OCI-LY3 (cell line): ENCODE results near the gene PADI3.

Experiments
- H2AFZ ChIP-seq: fragments of 200-600, 300-600 bp; shearing (Covaris generic); 2 replicates; pipeline ENCODE4 v1.6.0; 2014; ENCODE audit warnings: antibody characterized with exemption, low read depth, low read length
- H3K27ac ChIP-seq: fragments of 200-600, 300-600 bp; sonication (generic); 2 replicates; pipeline ENCODE4 v1.5.1; 2014; ENCODE audit warnings: mild to moderate bottlenecking, low read length, moderate library complexity, mixed read lengths
- H3K27me3 ChIP-seq: fragments of 200-600, 300-600 bp; sonication (generic); 2 replicates; pipeline ENCODE4 v1.6.1; 2014; ENCODE audit warnings: low read depth, low read length, mixed read lengths
- H3K36me3 ChIP-seq: fragments of 200-600, 300-600 bp; sonication (generic); replicated peaks from 2 replicates; pipeline ENCODE3; 2014; ENCODE audit warnings: low read depth, low read length, mixed read lengths
- H3K4me1 ChIP-seq: fragments of 300-600, 200-600 bp; sonication (generic); 2 replicates; pipeline ENCODE4 v1.6.1; 2014; ENCODE audit warnings: low read length, mixed read lengths
- H3K4me2 ChIP-seq: fragments of 200-600, 300-600 bp; sonication (generic); 2 replicates; pipeline ENCODE4 v1.6.1; 2014; ENCODE audit warnings: low read length, mixed read lengths
- H3K4me3 ChIP-seq: fragments of 300-600, 200-600 bp; sonication (generic); 2 replicates; pipeline ENCODE4 v1.5.1; 2014; ENCODE audit warnings: antibody characterized with exemption, mild to moderate bottlenecking, low read length, moderate library complexity
- H3K79me2 ChIP-seq: fragments of 300-600, 200-600 bp; shearing (Covaris generic); 2 replicates; pipeline ENCODE4 v1.6.1; 2014; ENCODE audit warnings: mild to moderate bottlenecking, low read length, mixed read lengths
- H3K9ac ChIP-seq: fragments of 300-600, 200-600 bp; shearing (Covaris generic); 2 replicates; pipeline ENCODE4 v1.6.0; 2014; ENCODE audit warnings: mild to moderate bottlenecking, low read length, moderate library complexity
- H3K9me3 ChIP-seq: fragments of 200-600, 300-600 bp; shearing (Covaris generic); 2 replicates; pipeline ENCODE4 v1.6.1; 2014; ENCODE audit warnings: low read length, mixed read lengths; ENCODE audit not compliant: insufficient read depth
- H4K20me1 ChIP-seq: fragments of 200-600, 300-600 bp; sonication (generic); 2 replicates; pipeline ENCODE4 v1.6.1; 2016; ENCODE audit warnings: low read length, mixed read lengths; ENCODE audit not compliant: insufficient read depth
- CTCF ChIP-seq: fragments of 200-600, 300-600 bp; sonication (generic); IDR thresholded peaks from 2 replicates; pipeline ENCODE4 v1.5.1; 2014; ENCODE audit warnings: antibody characterized with exemption, low read length, low read depth
- EZH2phosphoT487 ChIP-seq: fragments of 200-600 bp; shearing (Covaris generic); IDR thresholded peaks from 2 replicates; pipeline ENCODE4 v1.6.1; 2018; ENCODE audit warnings: antibody characterized with exemption, mixed run types, low read depth

Gene PADI3

GRCh38 chr1:17290553-17290952, 41.7 kb downstream of the PADI3 start:
- Histone ChIP-seq H3K79me2 (no peaks in the 10 kb centered on the region), H3K27ac (no peak overlapping the region)
- TF ChIP-seq CTCF (no peak), EZH2phosphoT487 (no peak)

GRCh38 chr1:17292299-17293160, 43.6 kb downstream of the PADI3 start:
- Histone ChIP-seq H3K4me1 (no peaks in the 10 kb centered on the region), H3K4me3 (no peak overlapping the region), H3K9ac (no peak overlapping the region), H3K9me3 (no peaks in the 10 kb centered on the region), H3K36me3 (no peaks in the 10 kb centered on the region), H3K27ac (no peak overlapping the region), H3K79me2 (no peaks in the 10 kb centered on the region), H3K27me3 (no peaks in the 10 kb centered on the region), H2AFZ (no peak overlapping the region), H3K4me2 (no peak overlapping the region), H4K20me1 (no peaks in the 10 kb centered on the region)
- TF ChIP-seq EZH2phosphoT487 = no peak
- no peak for TF ChIP-seq CTCF

More at GRCh38 chr1:17290553-17290952, 41.7 kb downstream of the PADI3 start:
- Histone ChIP-seq H3K9ac (no peak overlapping the region), H3K36me3 (no peaks in the 10 kb centered on the region), H3K4me2 (no peak overlapping the region), H3K4me3 (no peak overlapping the region), H4K20me1 (no peaks in the 10 kb centered on the region), H3K4me1 (no peaks in the 10 kb centered on the region), H2AFZ (no peak overlapping the region), H3K27me3 (no peaks in the 10 kb centered on the region), H3K9me3 (no peaks in the 10 kb centered on the region)

GRCh38 chr1:17293681-17294425, 45.0 kb downstream of the PADI3 start:
- Histone ChIP-seq H3K9me3 (no peaks in the 10 kb centered on the region), H3K27ac (no peak overlapping the region), H3K4me2 (no peak overlapping the region), H4K20me1 (no peaks in the 10 kb centered on the region), H3K4me1 (no peaks in the 10 kb centered on the region), H3K9ac (no peak overlapping the region), H3K79me2 (no peaks in the 10 kb centered on the region), H3K36me3 (no peaks in the 10 kb centered on the region), H3K27me3 (no peaks in the 10 kb centered on the region), H3K4me3 (no peak overlapping the region), H2AFZ (no peak overlapping the region)
- TF ChIP-seq CTCF = no peak
- no peak for TF ChIP-seq EZH2phosphoT487

GRCh38 chr1:17295292-17295691, 46.4 kb downstream of the PADI3 start:
- no peak overlapping the region for H3K4me2 ChIP-seq
- H3K9ac ChIP-seq = no peak overlapping the region
- H3K4me1 ChIP-seq = no peaks in the 10 kb centered on the region
- TF ChIP-seq CTCF = no peak
- H3K9me3 ChIP-seq = no peaks in the 10 kb centered on the region
- no peak overlapping the region for H3K27ac ChIP-seq
- no peaks in the 10 kb centered on the region for H3K79me2 ChIP-seq
- no peaks in the 10 kb centered on the region for H4K20me1 ChIP-seq
- H3K4me3 ChIP-seq = no peak overlapping the region
- H3K36me3 ChIP-seq = no peaks in the 10 kb centered on the region
- no peak overlapping the region for H2AFZ ChIP-seq
- no peaks in the 10 kb centered on the region for H3K27me3 ChIP-seq
